HG03175 (cell line): ENCODE measurements around the gene MTA3.

Source experiments
- ATAC-seq: cut with Tn5 transposase; IDR thresholded peaks from one replicate; pipeline ENCODE4 v1.9.1; 2021; ENCODE audit warnings: mild to moderate bottlenecking, moderate library complexity; ENCODE audit not compliant: unreplicated experiment

MTA3 gene

DNA sequence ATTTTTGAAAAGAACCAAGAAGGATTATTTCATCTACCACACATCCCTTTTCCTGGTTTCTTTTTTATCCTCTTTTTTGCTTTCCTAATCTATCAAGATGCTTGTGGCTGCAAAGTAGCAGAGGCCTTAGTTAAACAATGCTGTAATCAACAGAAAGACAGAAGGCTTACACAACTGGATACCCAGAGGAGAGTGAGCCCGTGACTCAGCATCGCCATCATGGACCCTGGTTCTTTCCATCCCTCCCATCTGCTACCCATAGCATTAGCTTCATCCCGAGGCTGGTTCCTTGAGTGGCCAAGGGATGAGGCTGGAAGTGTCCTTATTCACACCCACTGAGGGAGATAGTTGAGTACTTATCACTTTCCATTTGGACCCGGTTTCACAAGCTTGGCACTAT, 231.4 kb downstream of the MTA3 start:
- no peak for ATAC-seq

DNA sequence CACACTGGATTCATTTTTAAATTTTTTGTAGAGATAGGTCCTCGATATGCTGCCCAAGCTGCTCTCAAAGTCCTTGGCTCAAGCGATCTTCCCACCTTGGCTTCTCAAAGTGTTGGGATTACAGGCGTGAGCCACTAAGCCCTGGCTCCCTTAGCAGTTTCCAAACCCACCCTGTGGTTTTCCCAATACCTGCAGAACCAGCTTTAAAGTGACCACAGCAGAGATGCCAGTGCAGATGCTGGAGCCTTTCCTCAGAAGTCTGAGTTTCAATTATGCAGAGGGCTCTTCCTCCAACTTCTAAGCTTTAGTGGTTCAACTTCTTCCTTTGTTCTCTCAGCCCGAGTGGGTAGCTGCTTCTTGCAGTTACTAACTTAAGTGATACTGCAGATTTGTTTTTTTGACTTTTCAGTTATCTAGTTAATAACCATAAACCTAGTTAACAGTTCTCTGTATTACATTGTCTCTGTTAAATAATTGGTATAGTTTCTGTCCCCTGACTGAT, 232.1 kb downstream of the MTA3 start:
- ATAC-seq, result no peak

GRCh38 chr2:42800981-42801380, 232.5 kb downstream of the MTA3 start:
- no peak for ATAC-seq

- no peak for ATAC-seq
Observed at GRCh38 chr2:42801381-42801780, 232.9 kb downstream of the MTA3 start.

GRCh38 chr2:42802150-42802549, 233.7 kb downstream of the MTA3 start:
- no peak for ATAC-seq

DNA sequence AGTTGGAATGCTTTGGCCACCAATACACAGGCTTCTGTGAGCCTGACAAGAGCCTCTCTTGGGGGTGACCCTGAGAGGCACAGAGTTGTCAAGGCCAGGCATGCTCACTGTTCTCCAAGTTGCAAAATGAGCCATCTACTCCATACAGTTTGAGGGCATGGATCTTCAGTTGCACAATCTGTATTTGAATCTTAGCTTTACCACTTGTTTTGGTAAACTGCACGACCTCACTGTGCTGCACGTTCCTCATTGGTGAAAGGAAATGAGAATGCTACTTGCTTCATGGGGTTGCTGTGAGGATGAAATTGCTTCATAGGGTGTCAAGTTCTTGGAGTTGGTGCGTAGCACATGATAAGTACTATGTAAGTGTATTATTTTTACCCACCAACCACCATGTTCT, 235.9 kb downstream of the MTA3 start:
- no peak for ATAC-seq

DNA sequence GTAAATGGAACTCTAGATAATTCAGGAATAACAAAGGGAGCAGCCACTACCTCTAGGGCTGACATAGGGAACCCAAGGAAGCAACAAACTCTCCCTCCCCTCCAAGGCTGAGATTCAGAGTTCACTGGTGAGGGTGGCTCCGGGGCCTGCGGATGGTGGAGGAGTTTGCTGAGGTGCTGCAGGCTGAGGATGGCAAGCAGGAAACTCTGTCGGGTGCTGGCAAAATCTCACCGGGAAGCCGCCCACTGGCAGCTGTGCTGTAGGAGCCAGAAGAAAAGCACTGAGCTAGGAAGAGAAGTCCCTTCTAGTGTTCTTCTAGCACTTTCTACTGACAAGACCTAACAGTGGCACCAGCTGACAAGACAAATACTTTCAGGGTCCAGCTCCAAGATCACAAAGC, 236.5 kb downstream of the MTA3 start:
- ATAC-seq, result no peak
